ENCODE results near the gene PDCD2L.

- TF ChIP-seq CTCF (IDR thresholded peaks at IDR 0.05 in 8 of 11, conservative IDR thresholded peaks at IDR 0.05 in 3 of 11) (no peak), POLR2A (IDR thresholded peaks at IDR 0.05) (no peak)
Measured at GRCh38 chr19:34405892-34406660, 1.9 kb downstream of the PDCD2L start.

All from spleen (tissue), 7 donors.